ENCODE results near the gene ETV4. TPM values are rescaled to one million over a fixed set of nuclear protein-coding genes. Genes with fewer than 3 reads are reported as not detected.

ETV4 gene
- total RNA-seq, 2 donors from 2014 or later = 0.48 to 1.3 TPM

GRCh38 chr17:43574896-43575525 is 28.9 kb upstream of the ETV4 start:
- DNase-seq (ENCODE audit: low spot score) = no peak
- intact Hi-C loops (cut with DNase I) = loop anchor here (2.0 to 10.0 kb wide), 2 partner anchors 102 to 180 kb away; partner anchors contain the start of gene SOST (in 1 of the 2)

GRCh38 chr17:43574348-43574747 is 28.2 kb upstream of the ETV4 start:
- no peak for DNase-seq (ENCODE audit: low spot score)
- intact Hi-C loops (cut with DNase I) = loop anchor here (2.0 to 10.0 kb wide), 2 partner anchors 102 to 180 kb away; partner anchors contain the start of gene SOST (in 1 of the 2)

DNA sequence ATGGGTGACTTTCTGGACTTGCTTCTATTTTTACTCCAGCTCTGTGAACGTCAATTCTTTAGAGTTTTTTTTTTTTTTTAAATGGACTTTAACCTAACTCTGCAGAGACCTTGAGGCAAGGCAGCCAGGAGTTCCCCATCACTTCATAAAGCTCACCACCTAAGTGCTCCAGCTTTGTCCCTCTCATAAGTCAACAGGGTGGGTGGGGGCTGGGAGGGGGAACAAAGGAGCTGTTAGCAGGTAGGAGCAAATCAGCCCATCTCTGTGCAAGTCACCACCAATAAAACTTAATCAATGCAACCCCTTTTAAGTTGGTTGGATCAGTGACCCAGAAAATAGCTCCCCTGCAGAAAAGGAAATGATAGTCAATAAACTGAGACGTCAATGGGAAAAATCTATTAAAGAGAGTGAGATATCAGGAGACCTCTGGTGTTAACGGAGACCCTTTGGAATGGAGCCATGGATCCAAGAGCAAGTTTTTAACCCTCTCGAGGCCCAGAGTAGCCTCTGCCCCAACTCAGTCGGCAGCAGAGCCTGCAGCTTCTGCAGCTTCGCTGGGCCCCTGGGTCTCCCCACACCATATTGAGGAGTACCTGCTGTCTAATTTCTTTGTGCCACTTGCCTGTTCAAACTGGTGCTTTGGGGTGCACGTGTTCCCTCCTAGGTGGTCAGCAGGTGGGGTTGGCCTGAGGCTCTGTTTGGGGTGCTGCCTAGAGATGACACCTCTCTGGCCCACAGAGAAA is 27.6 kb upstream of the ETV4 start:
- intact Hi-C loops (cut with DNase I) = loop anchor here (2.0 to 10.0 kb wide), 2 partner anchors 103 to 181 kb away; partner anchors contain the start of gene SOST (in 1 of the 2)

DNA sequence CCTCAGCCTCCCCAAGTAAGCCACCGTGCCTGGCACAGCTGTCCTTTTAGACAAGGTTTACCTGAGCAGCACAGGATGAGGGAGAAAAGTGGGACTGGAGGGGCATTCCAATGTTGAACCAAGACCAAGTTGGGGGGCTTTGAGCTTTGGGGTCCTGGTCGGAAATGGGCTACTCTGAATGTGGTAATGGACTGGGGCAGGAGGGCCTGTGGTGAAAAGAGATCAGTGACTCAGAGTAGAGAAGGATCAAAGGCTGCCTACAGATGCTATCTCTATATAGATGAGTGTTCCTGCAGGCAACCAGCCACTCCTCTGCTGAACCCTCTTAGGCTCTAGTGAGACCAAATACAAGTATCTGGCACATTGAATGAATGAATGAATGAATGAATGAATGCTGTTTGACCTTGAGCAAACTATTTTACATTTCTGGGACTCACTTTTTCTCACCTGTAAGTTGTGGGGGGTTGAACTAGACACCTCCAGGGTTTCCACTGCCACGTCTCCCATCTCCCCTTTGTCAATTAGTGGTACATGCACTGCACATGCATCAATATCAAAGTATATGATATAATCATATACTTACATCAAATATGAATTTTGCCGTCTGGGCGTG is 26.3 kb upstream of the ETV4 start:
- no peak for DNase-seq (ENCODE audit: low spot score)
- intact Hi-C loops (cut with DNase I) = loop anchor here in 1 of 2 donors (10.0 kb wide), 1 partner anchor 182 kb away; the partner anchor contains the start of gene SOST

More for the DNA sequence above, 27.6 kb upstream of the ETV4 start:
- DNase-seq (ENCODE audit: low spot score) = no peak

DNA sequence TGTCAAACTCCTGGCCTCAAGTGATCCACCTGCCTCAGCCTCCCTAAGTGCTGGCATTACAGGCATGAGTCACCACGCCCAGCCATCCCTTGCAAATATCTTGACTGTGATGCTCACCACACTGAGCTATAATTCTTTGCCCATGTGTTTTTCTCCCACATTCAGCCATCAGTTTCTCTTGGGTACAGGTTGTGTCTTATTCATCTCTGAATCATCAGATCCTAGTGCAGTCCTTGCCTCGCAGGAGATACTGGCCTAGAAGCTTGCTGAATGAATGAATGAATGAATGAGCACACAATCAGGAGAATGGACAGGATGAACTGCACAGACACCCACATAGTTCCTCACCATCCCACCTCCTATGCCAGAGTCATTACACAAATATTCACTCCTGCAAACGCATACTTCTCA is 24.4 kb upstream of the ETV4 start:
- intact Hi-C loops (cut with DNase I) = loop anchor here in 1 of 2 donors (10.0 kb wide), 1 partner anchor 184 kb away; the partner anchor contains the start of gene SOST
- DNase-seq (ENCODE audit: low spot score) = no peak

- DNase-seq (ENCODE audit: low spot score) = no peak
- intact Hi-C loops (cut with DNase I) = no loop called here
Measured at GRCh38 chr17:43568506-43569082, 22.5 kb upstream of the ETV4 start.

- intact Hi-C loops (cut with DNase I) = loop anchor here in 1 of 2 donors (5.0 kb wide), 1 partner anchor 1718 kb away; no protein-coding TSS in a partner anchor
Measured at GRCh38 chr17:43563600-43564594, 17.8 kb upstream of the ETV4 start.

DNA sequence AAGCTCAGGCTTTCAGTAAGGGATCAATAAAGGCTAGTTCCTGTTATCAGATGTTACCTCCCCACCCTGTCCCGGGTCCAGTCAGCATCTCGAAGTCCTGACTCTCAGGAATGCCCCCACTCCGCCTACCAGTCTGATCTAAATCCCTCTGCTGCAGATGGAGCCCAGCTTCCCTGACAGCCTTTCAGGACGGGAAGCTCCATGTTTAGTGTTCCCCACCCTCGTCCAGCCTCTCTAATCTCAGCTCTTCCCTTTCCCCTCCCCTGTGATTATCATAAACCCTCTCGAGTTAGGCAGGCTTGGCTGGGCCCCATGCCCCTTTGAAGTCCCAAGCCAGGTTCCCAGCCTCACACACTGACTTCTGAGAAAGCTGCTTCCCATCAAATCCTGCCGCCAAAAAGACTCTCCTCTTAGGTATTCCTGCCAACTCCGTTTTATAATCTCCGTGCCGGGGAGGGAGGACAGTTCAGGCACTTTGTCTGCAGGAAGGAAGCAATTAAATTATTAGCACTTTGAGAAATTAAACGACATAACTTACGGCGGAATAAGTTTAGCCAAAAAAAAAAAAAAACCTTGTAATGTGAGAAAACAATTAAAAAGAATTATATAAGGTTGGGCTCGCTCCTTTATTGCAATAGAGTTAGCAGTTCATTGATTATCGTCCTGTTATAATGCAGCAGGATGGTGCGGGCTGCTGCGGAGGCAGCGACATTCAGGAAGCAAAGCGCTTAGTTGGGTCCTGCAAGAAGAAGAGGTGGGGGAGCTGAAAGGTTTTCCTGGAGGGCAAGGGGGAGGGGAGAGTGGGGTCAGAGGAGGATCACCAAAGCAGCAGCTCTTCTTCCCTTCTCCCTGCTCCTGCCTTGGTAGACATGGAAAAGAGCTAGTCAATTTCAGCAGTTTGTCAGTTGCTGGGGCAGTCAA is 16.8 kb upstream of the ETV4 start:
- intact Hi-C loops (cut with DNase I) = loop anchor here in 1 of 2 donors (5.0 kb wide), 1 partner anchor 1719 kb away; no protein-coding TSS in a partner anchor
- DNase-seq (ENCODE audit: low spot score) = no peak

More at GRCh38 chr17:43563600-43564594, 17.8 kb upstream of the ETV4 start:
- no peak for DNase-seq (ENCODE audit: low spot score)

DNA sequence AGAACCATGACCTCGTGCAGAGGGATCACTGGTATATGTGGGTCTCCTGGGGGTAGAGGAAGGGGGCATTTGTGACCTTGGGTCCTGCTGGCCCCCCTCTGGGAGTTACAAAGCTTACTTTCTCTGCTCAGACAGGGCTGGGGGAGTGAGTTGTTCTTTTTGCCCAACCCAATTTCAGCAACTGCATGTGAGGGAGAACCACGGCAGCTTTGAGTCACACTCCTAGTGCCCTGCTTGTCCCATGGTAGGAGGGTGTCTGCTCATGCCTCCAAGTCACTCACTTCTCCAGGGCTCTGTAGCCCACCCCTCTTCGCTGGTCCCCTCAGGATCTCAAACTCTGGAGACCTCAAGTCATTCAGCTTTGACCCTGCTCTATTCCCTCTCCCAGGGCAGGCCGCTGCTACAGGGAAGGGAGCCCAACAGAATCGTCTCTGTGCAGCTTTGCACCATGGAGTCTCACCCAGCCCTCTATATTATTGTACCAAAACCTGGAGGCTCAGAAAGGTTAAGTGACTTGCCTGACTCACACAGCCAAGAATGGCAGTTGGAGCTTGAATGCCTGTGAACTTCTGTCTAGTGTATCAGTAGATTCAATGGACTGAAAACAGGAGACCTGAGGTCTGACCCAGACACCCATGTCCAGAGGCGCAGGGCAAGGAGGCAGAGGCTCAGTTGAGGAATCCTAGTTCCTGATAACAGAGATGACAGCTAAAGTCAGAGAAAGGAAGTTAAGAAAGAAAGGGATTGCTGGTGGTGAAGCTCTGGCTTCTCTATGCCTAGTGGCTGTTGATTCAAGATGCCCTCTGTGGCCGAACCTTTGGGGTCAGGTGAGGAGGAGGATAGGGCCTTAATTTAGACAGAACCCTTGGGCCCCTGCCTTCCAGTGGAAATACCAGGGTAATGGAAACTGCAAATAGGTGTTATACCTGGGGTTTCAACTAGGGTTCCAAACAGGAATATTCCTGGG is 14.6 kb upstream of the ETV4 start:
- no peak for DNase-seq (ENCODE audit: low spot score)
- intact Hi-C loops (cut with DNase I) = loop anchor here in 1 of 2 donors (5.0 kb wide), 1 partner anchor 1722 kb away; no protein-coding TSS in a partner anchor

DNA sequence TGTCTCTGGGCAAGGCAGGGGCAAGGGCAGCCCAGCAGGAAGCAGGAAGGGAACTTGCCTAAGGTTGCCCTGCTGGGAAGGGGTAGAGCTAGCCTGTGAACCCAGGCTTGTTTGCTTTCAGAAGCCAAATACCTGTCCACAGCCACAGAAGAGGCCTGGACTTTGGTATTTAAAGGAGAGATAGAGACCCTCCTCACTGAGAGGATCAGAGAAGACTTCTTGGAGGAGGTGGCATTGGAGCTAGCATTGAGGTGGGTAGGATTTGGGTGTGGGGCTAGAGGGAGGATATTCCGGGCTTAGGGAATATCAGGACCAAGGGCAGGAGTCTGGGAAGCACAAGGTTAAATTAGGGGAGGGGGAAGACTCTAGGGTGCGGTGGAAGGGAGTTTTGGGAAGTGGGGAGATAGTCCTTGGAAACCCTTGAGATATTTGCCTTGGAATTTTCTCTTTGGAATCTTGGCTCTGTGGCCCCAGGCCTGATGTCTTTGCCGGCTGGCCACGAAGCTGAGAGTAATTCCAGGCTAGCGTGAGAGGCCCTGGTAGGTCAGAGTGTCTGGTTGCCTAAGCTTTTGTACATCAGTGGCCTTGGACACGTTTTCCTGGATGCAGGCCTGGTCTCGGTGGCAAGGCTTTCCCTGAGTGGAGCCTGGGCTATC is 13.1 kb upstream of the ETV4 start:
- intact Hi-C loops (cut with DNase I) = no loop called here
- no peak for DNase-seq (ENCODE audit: low spot score)

DNA sequence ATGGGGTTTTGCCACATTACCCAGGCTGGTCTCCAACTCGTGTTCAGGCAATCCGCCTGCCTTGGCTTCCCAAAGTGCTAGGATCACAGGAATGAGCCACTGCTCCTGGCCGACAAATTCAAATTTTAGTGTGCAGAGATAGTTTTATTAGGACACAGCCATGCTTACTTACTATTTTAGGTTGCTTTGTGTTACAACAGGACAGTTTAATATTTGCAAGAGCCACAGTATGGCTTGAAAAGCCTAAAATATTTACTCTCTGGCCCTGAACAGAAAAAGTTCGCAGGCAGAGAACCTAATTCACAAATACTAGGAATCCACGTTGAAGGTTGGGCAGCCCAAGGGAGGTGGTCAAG is 12.6 kb upstream of the ETV4 start:
- DNase-seq (ENCODE audit: low spot score) = no peak

DNA sequence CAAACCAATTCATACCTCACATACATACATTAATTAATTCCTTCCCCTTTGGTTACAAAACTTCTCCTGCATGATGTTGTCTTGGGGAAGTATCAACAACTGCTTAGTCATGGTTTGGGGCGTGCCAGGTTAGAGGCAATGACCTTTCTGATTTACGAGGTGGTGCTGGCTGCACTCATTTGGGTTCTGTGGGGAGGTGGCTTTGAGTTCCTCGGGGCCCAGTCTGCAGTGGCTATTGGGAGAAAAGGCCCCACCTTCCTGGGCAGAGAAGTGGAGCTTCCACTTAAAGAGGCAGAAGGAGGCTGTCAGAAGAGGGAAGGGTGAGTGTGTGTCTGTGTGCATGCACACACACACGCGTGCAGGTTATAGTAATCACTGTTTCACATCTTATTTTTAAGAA is 10.2 kb upstream of the ETV4 start:
- intact Hi-C loops (cut with DNase I) = no loop called here
- peak; percentile 87 for DNase-seq (ENCODE audit: low spot score)

More for the DNA sequence above, 12.6 kb upstream of the ETV4 start:
- intact Hi-C loops (cut with DNase I) = no loop called here

GRCh38 chr17:43554857-43555256 is 8.7 kb upstream of the ETV4 start:
- intact Hi-C loops (cut with DNase I) = no loop called here

DNA sequence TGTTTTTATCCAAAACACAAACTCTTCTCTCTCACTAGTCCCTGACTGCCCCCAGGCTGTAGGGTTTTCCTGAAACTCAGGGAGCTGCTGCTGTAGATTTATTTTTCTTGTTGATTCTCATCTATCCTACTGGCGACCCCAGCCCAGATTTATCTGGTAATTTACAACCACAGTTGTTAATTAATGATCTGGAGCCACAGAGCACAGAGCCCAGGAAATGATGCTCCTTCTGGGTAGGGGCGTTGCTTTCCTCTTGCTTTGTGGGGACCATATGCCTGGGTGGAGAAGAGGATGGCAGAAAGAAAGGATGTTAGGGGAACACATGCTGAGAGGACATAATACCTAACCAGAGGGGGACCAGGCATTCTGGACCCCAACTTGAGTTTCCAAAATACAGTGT is 7.4 kb upstream of the ETV4 start:
- intact Hi-C loops (cut with DNase I) = no loop called here
- no peak for DNase-seq (ENCODE audit: low spot score)

More at GRCh38 chr17:43554857-43555256, 8.7 kb upstream of the ETV4 start:
- DNase-seq (ENCODE audit: low spot score) = no peak

- DNase-seq (ENCODE audit: low spot score) = no peak
- intact Hi-C loops (cut with DNase I) = no loop called here
Measured at GRCh38 chr17:43552229-43552837, 6.2 kb upstream of the ETV4 start.

Data from posterior vena cava (tissue), 2 donors.